ENCODE measurements around the gene TBCD.

TBCD gene

GRCh38 chr17:82791532-82791931, 39.7 kb downstream of the TBCD start:
- DNase-seq (ENCODE audit: low spot score), result peak; percentile 78

DNA sequence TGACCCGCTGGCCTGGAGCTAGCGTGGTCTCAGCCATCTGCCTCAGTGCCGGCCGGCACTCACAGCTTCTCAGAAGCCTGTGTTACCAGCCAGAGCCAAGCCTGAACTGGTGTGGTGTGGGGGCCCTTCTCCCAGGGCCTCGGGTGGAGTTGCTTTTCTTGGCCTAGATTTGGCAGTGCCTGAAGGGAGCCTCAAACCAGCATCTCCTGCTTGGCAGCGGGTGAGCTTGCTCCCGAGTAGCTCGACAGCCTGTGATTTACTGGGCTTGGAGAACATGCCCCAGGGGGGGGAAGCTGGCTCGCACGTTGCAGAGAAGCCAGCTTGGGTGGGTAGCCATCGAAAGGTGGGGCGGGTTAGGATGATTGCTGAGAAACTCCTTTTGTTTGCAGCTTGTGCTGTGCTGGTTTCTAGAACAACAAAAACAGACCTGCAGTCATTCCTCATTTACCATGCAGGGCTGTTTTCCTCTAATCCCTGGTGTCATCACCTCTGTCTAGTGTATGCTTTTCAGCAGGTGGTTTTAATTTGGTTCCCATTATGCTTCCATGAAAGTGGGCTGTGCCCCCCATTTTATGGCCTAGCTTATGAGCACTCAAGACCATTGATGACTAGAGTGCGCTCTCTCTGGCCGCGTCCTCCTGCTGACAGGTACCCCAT, 42.2 kb downstream of the TBCD start:
- no peak for DNase-seq (ENCODE audit: low spot score)

DNA sequence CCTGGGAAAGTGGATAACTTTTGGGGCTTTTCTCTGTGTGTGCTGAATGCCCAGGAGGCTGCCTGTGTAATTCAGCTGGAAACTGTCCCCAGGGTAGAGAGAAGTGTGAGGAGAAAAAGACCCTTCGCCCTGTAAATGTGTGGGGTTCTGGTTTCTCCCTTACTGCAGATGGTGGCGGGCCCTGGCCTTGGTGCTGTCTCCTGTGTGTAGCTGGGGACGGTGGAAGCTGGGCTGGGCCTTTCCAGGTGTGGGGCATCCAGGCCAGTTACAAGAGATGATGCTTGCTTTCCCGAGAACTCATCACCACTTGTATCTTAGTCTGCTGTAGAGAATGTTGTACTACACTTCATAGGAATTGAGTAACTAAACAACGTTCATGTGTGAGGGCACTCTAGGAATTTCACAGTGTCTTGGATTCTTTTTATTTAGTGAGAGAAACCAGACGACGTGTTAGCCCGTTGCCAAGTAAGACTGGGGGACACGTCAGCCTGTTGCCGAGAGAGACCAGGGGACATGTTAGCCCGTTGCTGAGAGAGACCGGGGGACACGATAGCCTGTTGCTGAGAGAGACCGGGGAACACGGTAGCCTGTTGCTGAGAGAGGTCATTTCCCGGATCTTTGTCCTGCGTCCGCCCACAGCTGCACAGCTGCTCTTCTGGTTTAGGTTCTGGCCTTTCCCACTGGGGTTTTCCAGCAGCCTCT, 43.1 kb downstream of the TBCD start:
- DNase-seq (ENCODE audit: low spot score), result no peak

GRCh38 chr17:82795615-82796014, 43.8 kb downstream of the TBCD start:
- DNase-seq (ENCODE audit: low spot score), result no peak

- DNase-seq (ENCODE audit: low spot score), result no peak
Observed at GRCh38 chr17:82797061-82797460, 45.2 kb downstream of the TBCD start.

- DNase-seq (ENCODE audit: low spot score), result no peak
Observed at GRCh38 chr17:82798752-82799151, 46.9 kb downstream of the TBCD start.

- no peak for DNase-seq (ENCODE audit: low spot score)
Observed at GRCh38 chr17:82799591-82799990, 47.7 kb downstream of the TBCD start.

DNA sequence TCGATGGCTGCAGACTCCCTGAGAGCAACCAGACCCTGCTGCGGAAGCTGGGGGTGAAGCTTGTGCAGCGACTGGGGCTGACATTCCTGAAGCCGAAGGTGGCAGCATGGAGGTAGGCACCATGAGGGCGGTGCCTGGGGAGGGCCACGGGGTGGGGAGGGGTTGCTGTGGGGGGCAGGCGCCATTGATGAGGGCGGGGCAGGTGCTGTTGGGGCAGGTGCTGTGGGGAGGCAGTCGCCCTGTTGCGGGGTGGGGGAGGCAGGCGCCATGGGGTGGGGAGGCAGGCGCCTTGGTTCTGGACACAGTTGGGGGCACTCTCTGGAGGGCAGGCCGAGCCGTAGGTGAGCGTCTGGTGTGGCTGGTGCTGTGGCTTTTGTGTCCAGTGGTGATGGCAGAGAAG, 49.0 kb downstream of the TBCD start:
- DNase-seq (ENCODE audit: low spot score), result no peak

- no peak for DNase-seq (ENCODE audit: low spot score)
Observed at GRCh38 chr17:82801377-82801970, 49.6 kb downstream of the TBCD start.

DNA sequence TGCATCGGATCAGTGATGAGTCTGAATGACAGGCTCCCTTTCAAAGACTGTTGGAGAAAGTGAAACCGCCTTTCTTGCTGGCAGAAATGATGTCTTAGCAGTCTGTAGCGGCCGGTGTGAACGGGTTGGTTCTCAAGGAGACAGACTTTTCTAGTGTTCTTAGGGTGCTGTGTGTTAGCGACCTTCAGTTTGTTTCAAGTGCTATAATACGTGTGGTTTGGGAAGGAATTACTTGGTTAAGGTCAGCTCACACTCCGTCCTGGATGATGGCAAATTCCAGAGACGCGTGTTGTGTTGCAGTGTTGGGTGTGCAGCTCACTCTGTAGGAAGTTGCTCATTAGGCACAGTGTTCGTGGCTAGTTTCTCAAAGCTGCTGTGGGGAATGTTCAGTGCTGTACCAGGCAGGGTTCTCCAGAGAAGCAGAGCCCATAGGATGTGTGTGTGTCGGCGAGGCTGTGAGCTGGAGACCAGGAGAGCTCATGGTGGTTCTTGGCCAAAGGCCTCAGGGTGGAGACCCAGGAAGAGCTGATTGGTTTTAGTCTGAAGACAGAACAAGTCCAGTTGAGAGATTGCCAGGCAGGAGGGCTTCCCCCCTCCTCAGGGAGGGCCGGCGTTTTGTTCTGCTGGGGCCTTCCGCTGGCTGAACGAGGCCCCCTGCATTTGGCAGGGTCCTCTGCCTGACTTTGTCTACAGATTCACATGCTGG, 50.4 kb downstream of the TBCD start:
- peak; percentile 70 for DNase-seq (ENCODE audit: low spot score)

- no peak for DNase-seq (ENCODE audit: low spot score)
Observed at GRCh38 chr17:82803185-82803584, 51.3 kb downstream of the TBCD start.

DNA sequence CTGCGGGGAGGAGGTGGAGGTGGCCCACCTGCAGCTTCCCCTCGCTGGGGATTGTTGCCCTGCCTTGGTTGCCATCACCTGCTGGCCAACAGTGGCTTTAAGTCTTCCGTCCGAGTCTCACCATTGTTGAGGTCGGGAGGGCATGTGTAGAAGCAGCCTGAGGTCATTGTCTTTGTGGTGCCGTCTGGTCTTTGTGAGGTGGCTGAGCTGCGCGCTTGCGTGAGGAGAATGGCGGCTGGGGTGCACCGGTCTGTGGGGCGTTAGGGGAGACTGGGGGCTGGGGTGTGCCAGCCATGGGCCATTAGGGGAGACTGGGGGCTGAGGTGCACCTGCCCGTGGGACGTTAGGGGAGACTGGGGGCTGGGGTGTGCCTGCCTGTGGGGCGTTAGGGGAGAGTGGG, 51.7 kb downstream of the TBCD start:
- no peak for DNase-seq (ENCODE audit: low spot score)

GRCh38 chr17:82804442-82805191, 52.8 kb downstream of the TBCD start:
- peak; percentile 78 for DNase-seq (ENCODE audit: low spot score)

DNA sequence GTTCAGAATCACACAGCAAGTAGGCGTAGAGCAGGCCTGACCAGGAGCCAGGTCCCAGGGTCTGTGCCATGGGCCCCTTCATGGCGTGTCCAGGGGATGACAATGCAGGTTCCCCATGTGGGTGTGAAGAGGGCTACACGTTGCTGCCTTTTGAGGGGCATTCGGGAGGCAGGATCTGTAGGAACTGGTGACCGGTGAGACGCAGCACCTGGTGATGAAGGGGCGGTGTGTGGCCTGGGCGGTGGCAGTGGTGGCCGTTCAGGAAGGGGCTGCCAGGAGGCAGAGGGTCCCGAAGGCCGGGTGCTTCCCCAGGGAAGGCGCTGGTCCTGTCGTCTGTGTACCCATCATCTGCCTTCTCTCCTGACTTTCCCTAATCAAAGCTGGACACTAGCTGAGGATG, 53.4 kb downstream of the TBCD start:
- no peak for DNase-seq (ENCODE audit: low spot score)

DNA sequence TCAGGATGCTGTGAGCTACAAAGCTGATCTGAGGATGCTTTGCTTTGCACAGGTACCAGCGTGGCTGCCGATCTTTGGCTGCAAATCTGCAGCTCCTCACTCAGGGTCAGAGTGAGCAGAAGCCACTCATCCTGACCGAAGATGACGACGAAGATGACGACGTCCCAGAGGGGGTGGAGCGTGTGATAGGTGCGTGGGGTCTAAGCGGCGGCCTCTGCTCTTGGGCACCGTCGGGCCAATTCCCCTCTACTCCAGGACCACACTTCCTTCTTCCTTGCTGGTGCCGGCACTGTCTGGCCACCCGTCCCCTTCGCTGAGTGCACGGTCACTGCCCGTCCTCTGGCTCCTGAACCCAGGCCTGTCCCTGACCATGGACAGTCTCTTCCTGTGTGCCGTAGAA, 54.0 kb downstream of the TBCD start:
- DNase-seq (ENCODE audit: low spot score), result no peak

- no peak for DNase-seq (ENCODE audit: low spot score)
Observed at GRCh38 chr17:82806645-82807044, 54.8 kb downstream of the TBCD start.

DNA sequence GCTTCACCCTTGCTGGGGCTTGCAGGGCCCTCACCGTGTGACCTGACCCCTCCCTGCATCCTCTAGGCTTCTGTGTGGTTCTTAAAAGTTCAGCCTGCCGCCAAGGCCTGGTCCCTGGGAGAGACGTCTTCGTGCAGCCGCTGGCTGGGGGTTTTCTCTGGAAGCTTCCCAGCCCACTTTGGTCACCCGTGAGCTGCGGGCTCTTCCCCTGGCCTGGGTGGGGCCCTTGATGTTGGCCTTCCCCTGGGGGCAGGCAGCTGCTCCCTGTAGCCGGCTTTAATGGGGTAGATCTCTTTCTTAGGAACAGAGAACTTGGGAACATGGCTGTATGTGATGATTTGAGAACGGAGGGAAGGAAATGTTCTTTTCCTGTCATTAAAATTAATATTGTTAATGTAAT, 55.2 kb downstream of the TBCD start:
- DNase-seq (ENCODE audit: low spot score), result no peak

GRCh38 chr17:82807562-82807961, 55.7 kb downstream of the TBCD start:
- DNase-seq (ENCODE audit: low spot score), result no peak

DNA sequence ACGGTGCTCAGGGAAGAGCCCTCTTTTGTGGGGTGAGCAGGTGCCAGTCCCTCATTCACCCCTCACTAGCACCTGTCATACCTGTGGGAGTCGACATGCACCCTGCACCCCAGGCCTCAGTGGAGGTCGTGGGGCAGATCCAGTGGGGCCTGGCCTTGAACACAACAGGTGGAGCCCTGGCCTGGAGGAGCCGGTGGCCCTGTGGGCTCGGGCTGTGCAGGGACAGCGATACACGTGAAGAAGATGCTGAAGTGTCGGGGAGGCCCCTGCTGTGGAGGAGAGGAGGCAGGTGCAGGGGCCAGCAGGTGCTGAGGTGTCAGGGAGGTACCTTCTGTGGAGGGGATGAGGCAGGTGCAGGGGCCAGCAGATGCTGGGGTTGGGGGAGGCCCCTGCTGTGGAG, 56.1 kb downstream of the TBCD start:
- no peak for DNase-seq (ENCODE audit: low spot score)

DNA sequence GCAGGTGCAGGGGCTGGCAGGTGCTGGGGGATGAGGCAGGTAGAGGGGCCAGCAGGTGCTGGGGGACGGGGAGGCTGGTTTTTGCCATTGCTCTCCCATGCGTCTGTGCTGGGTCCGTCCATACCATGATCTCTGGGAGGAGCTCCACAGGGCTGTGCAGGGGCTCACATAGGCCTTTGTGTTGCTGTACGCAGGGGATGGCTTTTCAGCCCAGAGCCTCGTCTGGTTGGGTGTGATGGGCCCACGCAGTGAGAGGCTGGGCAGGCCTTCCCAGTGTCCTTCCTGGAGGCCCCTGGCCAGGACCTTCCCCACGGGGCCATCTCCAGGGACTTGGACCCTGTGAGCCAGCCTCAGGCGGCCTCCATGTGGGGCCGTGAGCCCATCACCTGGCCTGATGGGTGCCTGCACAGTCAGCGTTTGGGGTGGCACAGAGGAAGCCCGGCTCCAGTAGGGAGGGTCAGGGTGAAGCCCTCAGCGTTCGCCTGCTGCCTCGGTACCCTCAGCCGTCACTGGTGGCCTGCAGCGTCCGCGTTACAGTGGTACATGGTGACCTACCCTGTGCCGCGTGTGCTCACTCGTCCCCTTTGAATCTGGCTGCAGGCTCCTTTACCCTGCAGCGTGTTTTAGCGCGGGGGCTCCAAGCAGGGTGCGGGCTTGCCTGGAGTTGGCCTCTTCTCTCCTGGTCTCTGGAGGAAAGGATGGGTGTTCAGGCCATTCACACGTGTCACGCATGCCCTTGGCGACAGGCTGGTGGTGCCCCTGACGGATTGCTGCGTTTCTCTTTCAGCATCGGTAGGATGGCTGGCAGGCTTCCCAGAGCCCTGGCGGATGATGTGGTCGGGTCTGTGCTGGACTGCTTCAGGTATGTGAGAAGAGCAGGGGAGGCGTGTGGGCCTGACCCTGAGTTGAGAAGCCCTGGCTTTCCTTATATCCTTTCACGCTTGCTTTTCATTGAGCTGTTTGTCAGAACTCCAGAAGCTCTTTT, 57.3 kb downstream of the TBCD start:
- DNase-seq (ENCODE audit: low spot score), result no peak

All from AG08396 (cell line).